H1 (cell line): Measurements from ENCODE around the gene DAGLA. TPM values are rescaled to one million over a fixed set of nuclear protein-coding genes. Genes with fewer than 3 reads are reported as not detected.
A peak's percentile ranks its signal among the peaks of the same experiment; 100 is the strongest.

Source experiments
- CTCF ChIA-PET: fragments of 300-600 bp; sonication (Branson Sonifier 250); formaldehyde crosslinking; loops from one replicate; lab custom pipeline; 2021; ENCODE audit not compliant: partially characterized antibody; lab: Charles Lee
- POLR2A ChIA-PET: fragments of 300-600 bp; sonication (Branson Sonifier 250); formaldehyde crosslinking; loops from one replicate; lab custom pipeline; 2021; ENCODE audit warnings: inconsistent platforms; ENCODE audit not compliant: partially characterized antibody; lab: Charles Lee
- DNase-seq, 2 experiments: peaks; one replicate each; pipeline versions ENCODE4 v3.0.0 to v3.0.0-alpha.2; 2010 to 2022; ENCODE audit warnings: low spot score in 2 of 2, low read depth in 1 of 2, mixed read lengths in 1 of 2
- FAIRE-seq: peaks from 2 replicates; lab custom pipeline; 2011; peaks lifted over from hg19 to GRCh38; lab: Jason Lieb, UNC
- H2AFZ ChIP-seq: 2 replicates; pipeline ENCODE4 v1.8.1; 2012; ENCODE audit warnings: low read length, inconsistent platforms
- H2AK5ac ChIP-seq: 2 replicates; pipeline ENCODE4 v1.6.1; 2013; ENCODE audit warnings: low read depth, low read length
- H2BK120ac ChIP-seq: replicated peaks from 2 replicates; pipeline ENCODE3; 2013; ENCODE audit warnings: low read depth, low read length, inconsistent platforms
- H2BK12ac ChIP-seq: 2 replicates; pipeline ENCODE4 v1.6.1; 2013; ENCODE audit warnings: low read depth, low read length
- H2BK15ac ChIP-seq: 2 replicates; pipeline ENCODE4 v1.6.1; 2013; ENCODE audit warnings: low read length
- H2BK20ac ChIP-seq: 2 replicates; pipeline ENCODE4 v1.6.1; 2013; ENCODE audit warnings: low read length
- H2BK5ac ChIP-seq: 2 replicates; pipeline ENCODE4 v1.6.1; 2013; ENCODE audit warnings: low read depth, low read length
- H3K14ac ChIP-seq: 2 replicates; pipeline ENCODE4 v1.6.1; 2013; ENCODE audit warnings: inconsistent platforms; ENCODE audit not compliant: insufficient read length
- H3K18ac ChIP-seq: 2 replicates; pipeline ENCODE4 v1.6.1; 2013; ENCODE audit warnings: low read length; ENCODE audit errors: extremely low read depth
- H3K23ac ChIP-seq: 2 replicates; pipeline ENCODE4 v1.6.1; 2013; ENCODE audit warnings: inconsistent platforms; ENCODE audit not compliant: insufficient read length
- H3K23me2 ChIP-seq: 2 replicates; pipeline ENCODE4 v1.6.1; 2013; ENCODE audit warnings: low read depth, low read length
- H3K27ac ChIP-seq: 2 replicates; pipeline ENCODE4 v1.6.1; 2011; ENCODE audit warnings: low read depth, low read length, inconsistent platforms
- H3K27me3 ChIP-seq, 4 experiments: replicated peaks in 1 of 4; 1 replicate in 1 of 4; 2 replicates in 3 of 4; pipeline versions ENCODE4 v1.6.1 to v1.8.1; 2011 to 2013; ENCODE audit warnings: low read length in 3 of 4, mild to moderate bottlenecking in 3 of 4, inconsistent platforms in 2 of 4, mixed read lengths in 2 of 4, moderate library complexity in 1 of 4; ENCODE audit not compliant: control insufficient read depth in 3 of 4, insufficient read depth in 3 of 4; ENCODE audit errors: extremely low read depth in 1 of 4
- H3K36me3 ChIP-seq, 4 experiments: 2 replicates each; pipeline versions ENCODE4 v1.6.1 to v1.8.1; 2011 to 2013; ENCODE audit warnings: mild to moderate bottlenecking in 4 of 4, low read length in 3 of 4, moderate library complexity in 2 of 4, control low read depth in 1 of 4, inconsistent platforms in 1 of 4; ENCODE audit not compliant: insufficient read depth in 4 of 4, control insufficient read depth in 2 of 4
- H3K4ac ChIP-seq: replicated peaks from 2 replicates; pipeline ENCODE3; 2013; ENCODE audit warnings: low read length, low read depth, mixed read lengths, inconsistent platforms; ENCODE audit not compliant: insufficient read length
- H3K4me1 ChIP-seq, 4 experiments: replicated peaks in 1 of 4; 1 replicate in 1 of 4; 2 replicates in 3 of 4; pipeline versions ENCODE4 v1.6.1 to v1.8.1; 2011 to 2013; ENCODE audit warnings: low read length in 3 of 4, inconsistent platforms in 2 of 4, mixed read lengths in 1 of 4; ENCODE audit not compliant: insufficient read depth in 4 of 4, control insufficient read depth in 3 of 4
- H3K4me2 ChIP-seq, 2 experiments: 2 replicates each; pipeline versions ENCODE4 v1.6.1 to v1.8.1; 2011 to 2013; ENCODE audit warnings: low read depth in 2 of 2, low read length in 2 of 2, control low read depth in 1 of 2, inconsistent platforms in 1 of 2, mild to moderate bottlenecking in 1 of 2; ENCODE audit not compliant: insufficient read depth in 1 of 2
- H3K4me3 ChIP-seq, 4 experiments: fragments of 200-600, 300-600 bp in 1 of 4; sonication (generic), shearing (Covaris generic), sonication (Bioruptor Twin) in 1 of 4; 2 replicates each; pipeline versions ENCODE4 v1.5.1 to v1.8.1; 2011 to 2016; ENCODE audit warnings: low read length in 4 of 4, low read depth in 3 of 4, control low read depth in 2 of 4, inconsistent platforms in 2 of 4, mild to moderate bottlenecking in 2 of 4, mixed read lengths in 1 of 4, moderate library complexity in 1 of 4; ENCODE audit not compliant: insufficient read depth in 2 of 4; ENCODE audit errors: extremely low read depth in 1 of 4
- H3K56ac ChIP-seq: replicated peaks from 2 replicates; pipeline ENCODE3; 2013; ENCODE audit warnings: low read depth, mild to moderate bottlenecking, mixed read lengths, low read length, inconsistent platforms; ENCODE audit not compliant: insufficient read length
- H3K79me1 ChIP-seq: 2 replicates; pipeline ENCODE4 v1.6.1; 2013; ENCODE audit warnings: low read depth, low read length, control low read depth
- H3K79me2 ChIP-seq, 2 experiments: 2 replicates each; pipeline versions ENCODE4 v1.6.1 to v1.8.1; 2012 to 2013; ENCODE audit warnings: low read length in 2 of 2, mild to moderate bottlenecking in 2 of 2, inconsistent platforms in 1 of 2; ENCODE audit not compliant: insufficient read depth in 2 of 2, control insufficient read depth in 1 of 2
- H3K9ac ChIP-seq, 4 experiments: replicated peaks in 1 of 4; 1 replicate in 1 of 4; 2 replicates in 3 of 4; pipeline versions ENCODE4 v1.6.1 to v1.8.1; 2011 to 2013; ENCODE audit warnings: low read depth in 3 of 4, low read length in 3 of 4, control low read depth in 2 of 4, mild to moderate bottlenecking in 2 of 4, moderate library complexity in 2 of 4, inconsistent platforms in 1 of 4; ENCODE audit errors: extremely low read depth in 1 of 4
- H3K9me3 ChIP-seq, 2 experiments: 2 replicates each; pipeline versions ENCODE4 v1.6.1 to v1.8.1; 2012 to 2013; ENCODE audit warnings: mild to moderate bottlenecking in 2 of 2, moderate library complexity in 2 of 2, control low read depth in 1 of 2, inconsistent platforms in 1 of 2, low read depth in 1 of 2, low read length in 1 of 2, mixed read lengths in 1 of 2; ENCODE audit not compliant: insufficient read depth in 2 of 2
- H4K20me1 ChIP-seq, 2 experiments: replicated peaks in 1 of 2; 2 replicates each; pipeline versions ENCODE3 to v1.8.1; 2011 to 2013; ENCODE audit warnings: inconsistent platforms in 2 of 2, low read length in 2 of 2, mild to moderate bottlenecking in 1 of 2; ENCODE audit not compliant: insufficient read depth in 2 of 2, control insufficient read depth in 1 of 2
- H4K5ac ChIP-seq: 2 replicates; pipeline ENCODE4 v1.6.1; 2013; ENCODE audit warnings: low read length, low read depth, mixed read lengths, inconsistent platforms; ENCODE audit not compliant: insufficient read length
- H4K8ac ChIP-seq: 2 replicates; pipeline ENCODE4 v1.8.0; 2013; ENCODE audit warnings: mild to moderate bottlenecking, moderate library complexity, low read length, inconsistent platforms; ENCODE audit not compliant: insufficient read depth; ENCODE audit errors: extremely low read depth
- H4K91ac ChIP-seq: replicated peaks from 2 replicates; pipeline ENCODE3; 2013; ENCODE audit warnings: low read length, mixed read lengths, inconsistent platforms; ENCODE audit not compliant: insufficient read length
- ATF3 ChIP-seq: IDR thresholded peaks from 2 replicates; pipeline ENCODE4 v1.6.1; 2011; ENCODE audit warnings: low read depth, mild to moderate bottlenecking, low read length; ENCODE audit not compliant: insufficient read depth
- CTCF ChIP-seq, 3 experiments: IDR thresholded peaks; 1 replicate in 2 of 3; 2 replicates in 1 of 3; pipeline versions ENCODE4 v1.5.1 to v1.6.1; 2011; ENCODE audit warnings: low read length in 3 of 3, mild to moderate bottlenecking in 3 of 3, inconsistent platforms in 2 of 3, low read depth in 1 of 3, moderate library complexity in 1 of 3; ENCODE audit not compliant: insufficient read depth in 1 of 3; ENCODE audit errors: control extremely low read depth in 1 of 3
- E2F6 ChIP-seq: IDR thresholded peaks from 2 replicates; pipeline ENCODE4 v1.6.1; 2012; ENCODE audit warnings: inconsistent platforms
- EZH2 ChIP-seq: fragments of 200-600 bp; sonication (generic); IDR thresholded peaks from 2 replicates; pipeline ENCODE4 v1.7.1; 2012; ENCODE audit warnings: low read depth, mild to moderate bottlenecking, moderate library complexity, low read length, inconsistent platforms; ENCODE audit not compliant: severe bottlenecking
- HDAC6 ChIP-seq: IDR thresholded peaks from one replicate; pipeline ENCODE4 v1.7.1; 2012; ENCODE audit warnings: low read depth, mild to moderate bottlenecking, inconsistent platforms, low read length, moderate library complexity
- SIRT6 ChIP-seq: IDR thresholded peaks from one replicate; pipeline ENCODE4 v1.7.1; 2012; ENCODE audit warnings: low read length, inconsistent platforms
- SRF ChIP-seq: IDR thresholded peaks from 2 replicates; pipeline ENCODE4 v1.6.1; 2011; ENCODE audit warnings: mild to moderate bottlenecking, low read depth, low read length, moderate library complexity
- ZNF274 ChIP-seq: IDR thresholded peaks from 2 replicates; pipeline ENCODE4 v1.7.0; 2012; ENCODE audit warnings: low read length, borderline replicate concordance; ENCODE audit errors: extremely low read depth
- WGBS, 2 experiments: shearing (Covaris generic) in 1 of 2; methylation state at CpG; one replicate each; pipeline versions ENCODE4 v1.1.6 to v1.1.7; 2013 to 2015; ENCODE audit warnings: low lambda C conversion rate in 2 of 2, mixed read lengths in 2 of 2, inconsistent platforms in 1 of 2, low coverage in 1 of 2, missing lambda C conversion rate in 1 of 2; ENCODE audit not compliant: insufficient replicate concordance in 2 of 2, insufficient coverage in 1 of 2, insufficient read length in 1 of 2; ENCODE audit errors: extremely low coverage in 1 of 2, missing lambda C conversion rate in 1 of 2; 5-methylcytosine and 5-hydroxymethylcytosine counted together
- polyA plus RNA-seq, 7 experiments: library from polyadenylated mRNA; depleted of rRNA in 3 of 7; stranded (reverse) in 5 of 7; unstranded in 2 of 7; fragments of >200 nt in 5 of 7; fragments of 200-250 nt in 2 of 7; gene quantifications; 1 replicate in 5 of 7; 2 replicates in 1 of 7; 4 replicates in 1 of 7; pipeline versions ENCODE4 v1.2.1 to v1.2.3, GENCODE V29; 2011 to 2013; ENCODE audit warnings: missing spikeins in 2 of 7, mixed read lengths in 2 of 7
- total RNA-seq: library from RNA; stranded (reverse); fragmentation: NEBNext Ultra II Directional; extraction: Animal tissue kit (Norgen Biotek cat#: 25700); gene quantifications from 2 replicates; pipeline ENCODE4 v1.2.1, GENCODE V29; 2021

The DAGLA gene
- total and polyA plus RNA-seq, 2 of the 8 experiments (the other 6 are each of a cell fraction or from before 2014, with no cell fraction given): 3.6 to 6.6 TPM

GRCh38 chr11:61771195-61771894, 91.2 kb downstream of the DAGLA start:
- H2BK15ac ChIP-seq: no peak overlapping the region
- H3K18ac ChIP-seq: no peak overlapping the region
- no peaks in the 10 kb centered on the region for H3K9me3 ChIP-seq
- H3K4me1 ChIP-seq: peaks cover 0 to 19% (median 11%) of the 10 kb centered on the region in 4 experiments; a peak in 5 of 7 replicates
- H3K79me2 ChIP-seq: no peaks in the 10 kb centered on the region
- no peak overlapping the region for H3K14ac ChIP-seq
- ChIA-PET CTCF (interaction anchor here (1.1 to 4.9 kb wide), 8 partner anchors 9 to 33 kb away, joined by 3 to 52 read pairs (median 6); no protein-coding TSS in a partner anchor), POLR2A (interaction anchor here (1.2 to 4.0 kb wide), 4 partner anchors 17 to 27 kb away, joined by 3 to 16 read pairs (median 8); partner anchors contain the start of genes FEN1 and TMEM258)
- no peaks in the 10 kb centered on the region for H3K36me3 ChIP-seq
- H2BK120ac ChIP-seq: no peak overlapping the region
- H3K4ac ChIP-seq: no peak overlapping the region
- no peak overlapping the region for H3K27ac ChIP-seq
- peak overlapping the region; percentile 98; the same call in 1 of the 2 replicates for H2BK12ac ChIP-seq
- WGBS, 2 experiments: 90% methylated on average over 12 of the region's 15 CpGs; no CpG with 5 or more reads in 1 of the 2 experiments
- H2AK5ac ChIP-seq: peak overlapping the region; percentile 82; the same call in 1 of the 2 replicates
- H4K5ac ChIP-seq: no peak overlapping the region
- no peak overlapping the region for H3K23ac ChIP-seq
- H3K9ac ChIP-seq: no peak overlapping the region
- H4K8ac ChIP-seq: peak overlapping the region; percentile 72; the same call in 1 of the 2 replicates
- H3K79me1 ChIP-seq: no peaks in the 10 kb centered on the region
- H3K4me2 ChIP-seq: no peak overlapping the region
- no peak overlapping the region for H3K56ac ChIP-seq
- no peak overlapping the region for H3K4me3 ChIP-seq
- no peaks in the 10 kb centered on the region for H4K20me1 ChIP-seq
- peak overlapping the region; percentile 91 for H4K91ac ChIP-seq
- FAIRE-seq: no peak
- no peak overlapping the region for H2BK5ac ChIP-seq
- H3K23me2 ChIP-seq: no peaks in the 10 kb centered on the region
- H2BK20ac ChIP-seq: no peak overlapping the region
- H2AFZ ChIP-seq: no peak overlapping the region
- H3K27me3 ChIP-seq: no peaks in the 10 kb centered on the region
- no peak for DNase-seq
- TF ChIP-seq ATF3: no peak
- no peak for TF ChIP-seq HDAC6
- TF ChIP-seq EZH2: no peak
- no peak for TF ChIP-seq ZNF274
- TF ChIP-seq SIRT6: no peak
- no peak for TF ChIP-seq SRF
- TF ChIP-seq E2F6: no peak
- TF ChIP-seq CTCF (IDR thresholded peaks at IDR 0.05; ENCODE audit: control extremely low read depth in 1 of 3, insufficient read depth in 1 of 3, low read depth in 1 of 3, low read length in 3 of 3): no peak
